ENCODE results near the gene DCST2.

Gene DCST2

DNA sequence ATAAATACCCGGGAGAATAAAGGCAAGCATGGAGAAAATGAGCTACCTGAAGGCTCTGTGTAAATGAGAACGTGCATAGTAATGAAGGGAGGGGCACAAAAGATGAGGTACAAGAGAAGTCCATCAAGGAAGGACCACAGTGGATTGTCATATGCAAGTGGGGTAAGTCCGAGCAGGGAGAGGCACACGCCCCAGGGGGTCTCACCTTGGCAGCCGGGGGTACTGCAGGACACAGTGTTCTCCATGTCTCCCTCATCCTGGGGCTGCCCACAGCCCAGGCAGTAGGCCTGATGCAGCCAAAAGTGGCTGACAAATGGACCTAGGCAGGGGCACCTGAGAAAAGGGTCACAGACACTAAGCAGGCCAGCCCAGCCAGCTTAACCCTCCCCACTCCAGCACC lies 10.0 kb downstream of the DCST2 start:
- DNase-seq = no peak

DNA sequence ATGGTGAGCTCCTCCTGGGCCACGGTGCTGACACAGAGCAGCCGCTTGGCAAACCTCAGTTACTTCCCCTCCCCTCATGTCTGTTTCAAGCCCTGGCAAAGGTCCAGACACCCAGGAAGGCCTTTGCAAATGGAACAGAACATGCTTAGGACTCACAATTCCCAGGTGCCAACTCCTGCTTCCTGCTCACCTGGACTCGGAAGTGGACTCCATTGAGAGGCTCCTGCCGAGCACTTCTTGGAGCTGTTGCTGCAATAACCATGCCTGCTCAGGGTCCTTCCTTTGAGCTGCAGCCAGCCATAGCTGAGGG lies 10.7 kb downstream of the DCST2 start:
- DNase-seq = no peak

DNA sequence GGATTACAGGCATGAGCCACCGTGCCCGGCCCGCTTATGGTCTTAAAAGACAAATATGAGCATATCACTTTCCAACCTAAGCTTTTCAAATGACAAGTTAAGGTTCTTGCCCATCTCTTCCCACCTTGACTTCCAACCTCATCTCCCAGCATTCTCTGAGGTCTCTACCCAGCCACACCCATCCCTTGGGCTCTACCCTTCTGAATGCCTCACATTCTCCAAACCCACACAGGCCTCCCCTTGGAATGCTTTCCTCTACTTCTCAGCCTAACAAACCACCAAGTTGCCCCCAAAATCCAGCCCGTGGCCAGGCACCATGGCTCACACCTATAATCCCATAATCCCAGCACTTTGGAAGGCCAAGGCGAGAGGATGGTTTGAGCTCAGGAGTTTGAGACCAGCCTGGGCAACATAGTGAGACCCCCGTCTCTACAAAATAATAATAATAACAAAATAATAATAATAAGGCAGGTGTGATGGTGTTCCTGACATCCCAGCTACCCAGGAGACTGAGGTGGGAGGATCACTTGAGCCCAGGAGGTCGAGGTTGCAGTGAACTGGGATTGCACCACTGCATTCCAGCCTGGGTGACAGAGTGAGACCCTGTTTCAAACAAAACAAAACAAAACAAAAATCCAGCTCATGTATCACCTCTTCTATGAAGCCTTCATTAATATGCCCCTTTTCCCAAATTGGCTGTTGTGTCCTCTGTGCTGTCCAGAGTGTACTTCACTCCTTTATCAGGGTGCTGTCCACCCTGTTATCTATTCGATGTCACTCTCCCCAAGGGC lies 11.2 kb downstream of the DCST2 start:
- no peak for DNase-seq

DNA sequence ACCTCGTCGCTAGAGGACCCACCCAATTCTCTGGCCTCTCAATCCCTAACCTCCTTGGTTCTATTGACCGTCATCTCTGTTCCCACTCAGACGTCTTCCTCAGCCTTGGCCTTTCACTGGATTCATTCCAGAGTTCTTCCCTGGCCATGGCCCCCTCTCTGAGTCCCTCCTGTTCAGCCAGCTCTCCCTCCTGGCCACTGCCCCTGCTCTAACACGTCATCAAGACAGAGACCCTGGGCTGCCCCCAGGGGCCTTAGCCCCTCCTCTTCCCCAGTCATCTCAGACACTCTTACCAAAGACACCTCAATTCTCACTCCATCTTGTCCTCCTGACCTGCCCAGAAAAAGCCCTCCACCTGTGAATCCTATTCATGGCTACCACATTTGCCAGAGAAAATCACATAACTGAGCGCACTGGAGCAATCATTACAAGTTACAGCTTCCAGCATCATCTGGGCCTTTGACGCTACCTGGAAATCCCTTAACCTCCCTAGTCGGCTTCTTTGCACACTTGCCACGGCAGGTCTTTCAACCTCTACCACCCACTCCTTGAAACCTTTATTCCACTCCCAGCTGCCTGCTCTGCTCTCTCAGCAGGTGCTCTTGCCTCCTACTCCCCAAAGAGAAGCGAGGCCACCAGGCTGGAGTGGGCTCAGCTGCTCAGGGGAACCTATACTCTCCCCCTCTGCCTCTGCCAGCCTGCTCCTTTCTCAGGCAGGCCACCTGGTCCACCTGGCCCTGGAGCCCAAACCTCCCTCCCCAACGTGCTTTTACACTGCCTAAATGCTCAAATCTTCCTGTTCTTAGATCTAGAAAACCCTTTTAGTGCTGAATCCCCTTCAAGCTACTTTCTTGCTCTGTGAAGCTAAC lies 14.0 kb downstream of the DCST2 start:
- no peak for DNase-seq

DNA sequence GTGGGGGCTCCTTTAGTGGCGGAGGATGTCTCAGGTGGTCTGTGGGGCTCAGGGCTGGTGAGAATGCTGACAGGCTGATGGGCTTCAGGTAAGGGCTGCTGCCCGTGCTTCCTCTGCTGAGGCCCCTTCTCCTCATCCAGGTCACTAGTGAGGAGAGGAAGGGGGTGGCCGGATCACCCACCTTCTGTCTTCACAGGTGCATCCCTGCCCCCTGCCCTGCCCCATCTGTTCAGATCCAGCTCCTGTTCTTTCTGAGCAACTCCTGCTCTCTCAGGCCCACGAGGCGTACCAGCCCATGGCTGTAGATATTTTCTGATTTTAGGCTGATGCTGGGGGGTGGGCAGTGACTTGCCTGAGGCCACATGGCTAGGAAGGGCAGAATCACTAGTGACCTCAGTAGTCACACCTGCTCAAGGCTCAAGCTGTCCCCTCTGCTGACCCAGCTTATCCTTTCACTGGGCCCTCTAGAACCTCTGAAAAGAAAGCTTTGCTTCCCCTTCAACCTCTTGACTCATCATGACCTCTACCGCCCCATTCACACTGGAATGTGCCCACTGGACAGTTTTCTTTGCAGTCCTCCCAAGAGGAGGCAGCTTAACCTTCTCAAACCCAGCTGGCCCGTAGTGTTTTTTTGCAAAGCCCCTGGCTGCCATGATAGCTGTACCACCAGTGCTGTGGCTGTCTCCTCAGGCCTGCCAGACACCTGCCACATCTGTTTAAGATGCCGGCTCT lies 14.8 kb downstream of the DCST2 start:
- no peak for DNase-seq

DNA sequence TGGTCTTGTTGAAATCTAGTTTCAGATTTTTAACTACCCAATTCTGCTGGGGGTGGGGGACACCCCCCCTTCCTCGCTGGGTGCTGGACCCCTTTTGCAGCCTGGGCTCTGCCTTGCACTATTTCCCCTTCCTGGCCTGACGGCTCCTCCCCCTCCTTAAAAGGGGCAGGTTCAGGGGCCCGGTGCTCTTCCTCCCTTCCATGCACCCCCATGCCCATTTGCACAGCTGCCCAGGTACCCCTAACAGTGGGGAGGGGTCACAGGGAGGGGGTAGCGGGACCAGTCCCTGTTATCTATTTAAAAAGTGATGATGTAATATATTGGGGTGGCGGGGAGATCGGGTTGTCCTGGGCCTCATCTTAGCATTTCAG lies 15.7 kb downstream of the DCST2 start:
- DNase-seq = no peak

DNA sequence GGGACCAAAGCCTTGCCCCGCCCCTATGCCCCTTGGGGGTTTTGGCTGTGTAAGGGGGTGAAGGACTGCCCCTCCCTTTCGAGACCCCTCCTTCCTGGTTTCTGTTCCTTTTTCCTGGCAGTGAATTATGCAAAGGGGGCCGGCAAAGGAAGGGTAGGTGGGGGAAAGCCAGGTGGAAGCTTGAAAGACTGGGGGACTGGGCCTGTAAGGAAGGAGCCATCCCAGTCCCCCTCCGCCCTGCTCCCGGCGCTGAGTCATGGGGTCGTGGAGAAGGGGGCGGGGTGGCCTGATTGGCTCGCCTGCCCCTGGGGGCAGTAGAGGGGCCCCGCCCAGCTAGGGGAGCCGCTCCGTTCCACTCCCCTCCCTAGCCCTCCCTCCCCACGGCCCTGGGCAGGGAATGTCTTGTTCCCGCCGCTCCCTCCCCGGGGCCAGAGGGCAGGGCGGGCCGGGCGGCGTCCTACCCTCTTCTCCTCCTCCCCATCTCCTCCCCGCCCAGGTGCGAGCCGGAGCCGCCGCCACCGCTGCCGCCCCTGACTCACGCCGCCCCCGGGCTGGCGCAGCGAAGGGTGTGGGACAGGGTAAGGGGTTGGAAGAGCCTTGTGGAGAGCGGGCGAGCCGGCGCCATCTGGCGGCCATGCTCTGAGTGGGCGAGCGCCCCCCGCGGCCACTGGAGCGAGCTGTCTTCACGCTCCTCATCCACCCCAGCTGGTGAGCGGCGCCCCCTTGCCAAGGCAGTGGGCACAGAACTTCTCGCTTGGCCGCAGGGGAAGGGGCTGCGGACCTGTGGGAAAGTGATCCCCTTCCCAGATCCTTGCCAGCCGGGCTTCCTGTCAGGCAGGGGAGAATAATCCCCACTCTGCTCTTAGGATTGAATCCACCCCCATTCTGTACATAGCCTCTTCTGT lies 16.3 kb downstream of the DCST2 start:
- DNase-seq = peak; percentile 80

DNA sequence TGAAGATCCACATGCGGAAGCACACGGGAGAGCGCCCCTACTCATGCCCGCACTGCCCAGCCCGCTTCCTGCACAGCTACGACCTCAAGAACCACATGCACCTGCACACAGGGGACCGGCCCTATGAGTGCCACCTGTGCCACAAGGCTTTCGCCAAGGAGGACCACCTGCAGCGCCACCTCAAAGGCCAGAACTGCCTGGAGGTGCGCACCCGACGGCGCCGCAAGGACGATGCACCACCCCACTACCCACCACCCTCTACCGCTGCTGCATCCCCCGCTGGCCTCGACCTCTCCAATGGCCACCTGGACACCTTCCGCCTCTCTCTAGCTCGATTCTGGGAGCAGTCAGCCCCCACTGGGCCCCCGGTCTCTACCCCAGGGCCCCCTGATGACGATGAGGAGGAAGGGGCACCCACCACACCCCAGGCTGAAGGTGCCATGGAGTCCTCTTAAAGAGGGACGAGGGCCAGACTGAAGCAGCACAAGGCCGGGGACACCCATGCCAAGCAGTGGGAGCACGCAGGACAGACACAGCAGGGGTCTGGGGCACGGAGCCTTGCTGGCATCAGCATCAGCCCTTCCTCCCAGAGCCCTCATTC lies 17.2 kb downstream of the DCST2 start:
- no peak for DNase-seq

DNA sequence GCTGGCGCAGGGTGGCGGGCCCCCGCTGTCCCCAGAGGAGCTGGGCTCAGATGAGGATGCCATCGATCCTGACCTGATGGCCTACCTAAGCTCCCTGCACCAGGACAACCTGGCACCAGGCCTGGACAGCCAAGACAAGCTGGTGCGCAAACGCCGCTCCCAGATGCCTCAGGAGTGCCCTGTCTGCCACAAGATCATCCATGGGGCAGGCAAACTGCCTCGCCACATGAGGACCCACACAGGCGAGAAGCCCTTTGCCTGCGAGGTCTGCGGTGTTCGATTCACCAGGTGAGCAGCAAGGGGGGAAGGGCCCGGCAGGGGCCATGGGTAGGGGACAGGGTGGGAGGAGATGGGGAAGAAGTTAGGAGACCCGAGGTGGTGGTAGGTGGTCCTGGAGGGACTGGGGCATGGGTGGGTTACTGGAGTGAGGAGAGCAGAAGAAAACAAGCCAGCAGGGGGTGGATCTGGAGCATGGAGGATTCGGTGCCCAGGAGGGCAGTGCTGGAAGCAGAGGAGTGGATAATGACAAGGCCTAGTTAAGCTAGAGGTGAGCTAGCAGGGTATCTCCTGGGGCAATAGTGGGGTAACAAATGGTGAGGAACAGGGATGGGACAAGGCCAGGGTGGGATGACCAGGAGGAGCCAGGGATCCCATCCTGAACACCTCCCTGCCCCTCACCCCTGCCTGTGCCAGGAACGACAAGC lies 17.9 kb downstream of the DCST2 start:
- DNase-seq = no peak

DNA sequence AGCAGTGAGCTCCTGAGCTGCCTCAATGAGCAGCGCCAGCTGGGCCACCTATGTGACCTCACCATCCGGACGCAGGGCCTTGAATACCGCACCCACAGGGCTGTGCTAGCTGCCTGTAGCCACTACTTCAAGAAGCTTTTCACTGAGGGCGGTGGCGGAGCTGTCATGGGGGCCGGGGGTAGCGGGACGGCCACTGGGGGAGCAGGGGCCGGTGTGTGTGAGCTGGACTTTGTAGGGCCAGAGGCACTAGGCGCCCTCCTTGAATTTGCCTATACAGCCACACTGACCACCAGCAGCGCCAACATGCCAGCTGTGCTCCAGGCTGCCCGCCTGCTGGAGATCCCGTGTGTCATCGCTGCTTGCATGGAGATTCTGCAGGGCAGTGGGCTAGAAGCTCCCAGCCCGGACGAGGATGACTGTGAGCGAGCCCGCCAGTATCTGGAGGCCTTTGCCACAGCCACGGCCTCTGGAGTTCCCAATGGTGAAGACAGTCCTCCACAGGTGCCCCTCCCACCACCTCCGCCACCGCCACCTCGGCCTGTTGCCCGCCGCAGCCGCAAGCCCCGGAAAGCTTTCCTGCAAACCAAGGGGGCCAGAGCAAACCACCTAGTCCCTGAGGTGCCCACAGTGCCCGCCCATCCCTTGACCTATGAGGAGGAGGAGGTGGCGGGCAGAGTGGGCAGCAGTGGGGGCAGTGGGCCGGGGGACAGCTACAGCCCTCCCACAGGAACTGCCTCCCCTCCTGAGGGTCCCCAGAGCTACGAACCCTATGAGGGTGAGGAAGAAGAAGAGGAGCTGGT lies 18.7 kb downstream of the DCST2 start:
- no peak for DNase-seq

DNA sequence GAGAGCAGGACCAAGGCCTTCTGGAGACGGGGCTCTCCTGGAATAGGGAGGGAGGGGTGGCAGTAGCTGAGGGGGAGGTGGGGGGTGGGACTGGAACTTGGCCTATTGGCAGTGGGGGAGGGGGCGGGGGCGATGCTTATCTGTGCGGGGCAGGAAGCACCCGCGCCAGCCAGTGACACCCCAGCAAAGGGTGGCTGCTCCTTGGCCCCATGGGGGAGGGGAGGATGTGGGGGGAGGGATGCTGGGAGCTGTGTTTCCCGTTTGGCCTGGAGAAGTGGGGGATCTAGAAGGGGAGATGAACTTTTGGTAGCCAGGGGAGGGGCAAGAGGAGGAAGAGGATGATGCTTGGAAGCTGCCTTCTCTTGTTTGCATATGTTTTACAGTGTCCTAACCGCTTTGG lies 19.9 kb downstream of the DCST2 start:
- no peak for DNase-seq

DNA sequence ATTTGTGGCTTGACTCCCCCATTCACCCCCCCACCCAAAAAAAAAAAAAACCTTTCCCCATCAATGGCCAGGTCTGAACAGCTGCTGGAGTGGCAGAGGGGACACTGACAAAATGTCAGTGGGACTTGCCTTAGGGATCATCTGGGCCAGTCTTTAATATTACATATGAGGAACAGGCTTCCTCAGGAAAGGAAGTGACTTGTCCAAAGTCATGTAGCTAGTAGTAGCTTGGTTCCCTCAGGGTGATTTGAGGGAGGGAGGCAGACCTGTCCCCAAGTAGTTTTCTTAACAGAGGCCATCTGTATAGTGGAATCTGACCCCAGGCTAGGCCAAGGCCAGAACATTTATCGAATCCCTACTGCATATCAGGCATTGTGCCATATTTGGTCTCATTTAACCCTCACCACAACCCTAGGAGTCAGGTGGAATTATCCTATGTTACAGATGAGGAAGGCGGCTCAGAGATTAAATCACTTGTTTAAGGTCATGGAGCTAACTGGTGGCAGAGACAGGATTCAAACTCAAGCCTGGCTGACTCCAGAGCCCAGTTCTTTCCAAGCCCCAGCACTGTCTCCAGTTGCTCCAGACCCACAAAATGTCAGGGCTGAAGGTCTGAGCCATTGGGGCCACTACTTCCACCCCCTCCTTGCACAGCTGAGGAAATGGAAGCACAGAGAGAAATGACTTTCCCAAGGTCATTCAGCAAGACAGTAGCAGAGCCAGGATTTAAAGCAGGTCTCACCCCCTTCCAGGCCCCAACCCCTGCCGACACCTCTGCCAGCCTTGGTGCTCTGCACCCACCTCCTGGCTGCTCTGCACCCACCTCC lies 20.6 kb downstream of the DCST2 start:
- no peak for DNase-seq

DNA sequence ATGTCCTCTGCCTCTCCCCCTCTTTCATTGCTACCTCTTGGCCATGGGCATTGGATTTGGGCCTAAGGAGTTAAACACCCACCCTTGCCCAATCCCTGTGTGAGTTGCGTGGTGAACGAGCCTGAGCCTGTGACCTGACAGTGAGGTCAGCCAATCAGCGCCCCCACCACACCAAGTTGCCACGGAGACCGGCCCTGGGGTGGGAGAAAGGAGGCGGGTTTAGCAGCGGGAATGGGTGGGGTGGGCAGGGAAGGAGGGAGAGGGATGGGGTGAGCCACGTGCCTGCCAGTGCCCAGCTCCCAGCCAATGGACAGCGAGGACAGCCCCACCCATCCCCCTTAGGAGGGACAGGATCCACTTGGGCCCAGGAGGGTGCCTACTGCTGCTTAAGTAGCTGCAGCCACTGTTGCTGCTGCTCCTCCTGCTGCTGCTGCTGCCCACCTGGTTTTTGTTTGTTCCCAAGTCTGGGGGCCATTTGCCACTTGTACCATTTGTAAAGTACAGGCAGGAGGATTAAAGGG lies 21.5 kb downstream of the DCST2 start:
- DNase-seq = no peak

DNA sequence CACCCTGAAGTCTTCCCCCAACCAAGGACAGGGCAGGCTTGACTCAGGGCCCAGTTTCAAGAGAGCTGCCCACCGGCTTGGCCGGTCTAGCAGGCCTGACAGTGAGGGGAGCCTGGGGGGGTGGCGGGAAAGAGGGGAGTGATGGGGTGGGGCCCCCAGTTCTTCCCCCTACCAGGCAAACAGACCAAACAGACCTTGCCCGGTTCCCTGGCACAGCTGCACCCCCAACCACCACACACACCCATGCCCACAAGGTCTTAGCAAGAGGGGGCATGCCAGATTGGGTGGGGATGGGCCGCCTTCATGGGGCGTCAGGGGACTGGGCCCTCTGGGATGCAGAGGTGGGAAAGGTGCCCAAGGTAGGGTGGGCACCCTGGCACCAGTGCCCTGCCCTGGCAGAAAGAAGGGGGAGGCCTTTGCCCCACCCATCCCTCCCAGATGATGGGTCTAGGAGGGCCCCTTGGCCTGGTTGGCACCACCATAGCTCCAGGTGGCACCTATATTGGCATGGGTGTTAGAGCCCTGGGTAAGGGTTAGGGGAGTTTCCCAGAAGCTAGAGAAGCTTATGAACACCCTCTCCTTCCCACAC lies 22.1 kb downstream of the DCST2 start:
- no peak for DNase-seq

DNA sequence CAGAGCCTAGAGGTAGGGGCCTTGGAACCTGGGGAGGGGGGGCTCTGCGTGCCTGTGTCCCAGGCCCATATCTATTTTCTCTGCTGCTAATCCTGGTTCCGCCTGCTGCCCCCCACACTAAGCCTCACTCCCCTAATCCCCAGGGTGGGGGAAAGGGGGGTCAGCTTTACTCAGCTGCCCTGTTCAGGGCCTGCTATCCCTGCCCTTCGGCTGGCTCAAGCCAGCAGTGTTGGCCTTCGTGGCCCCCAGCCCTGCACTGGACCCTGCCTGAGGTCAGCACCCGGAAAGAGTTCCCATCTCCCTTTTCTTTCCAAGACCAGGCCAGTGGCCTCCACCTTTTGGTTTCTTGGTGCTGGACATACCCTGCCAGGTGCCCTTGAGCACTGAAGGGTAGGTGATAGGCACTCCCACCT lies 22.6 kb downstream of the DCST2 start:
- no peak for DNase-seq

DNA sequence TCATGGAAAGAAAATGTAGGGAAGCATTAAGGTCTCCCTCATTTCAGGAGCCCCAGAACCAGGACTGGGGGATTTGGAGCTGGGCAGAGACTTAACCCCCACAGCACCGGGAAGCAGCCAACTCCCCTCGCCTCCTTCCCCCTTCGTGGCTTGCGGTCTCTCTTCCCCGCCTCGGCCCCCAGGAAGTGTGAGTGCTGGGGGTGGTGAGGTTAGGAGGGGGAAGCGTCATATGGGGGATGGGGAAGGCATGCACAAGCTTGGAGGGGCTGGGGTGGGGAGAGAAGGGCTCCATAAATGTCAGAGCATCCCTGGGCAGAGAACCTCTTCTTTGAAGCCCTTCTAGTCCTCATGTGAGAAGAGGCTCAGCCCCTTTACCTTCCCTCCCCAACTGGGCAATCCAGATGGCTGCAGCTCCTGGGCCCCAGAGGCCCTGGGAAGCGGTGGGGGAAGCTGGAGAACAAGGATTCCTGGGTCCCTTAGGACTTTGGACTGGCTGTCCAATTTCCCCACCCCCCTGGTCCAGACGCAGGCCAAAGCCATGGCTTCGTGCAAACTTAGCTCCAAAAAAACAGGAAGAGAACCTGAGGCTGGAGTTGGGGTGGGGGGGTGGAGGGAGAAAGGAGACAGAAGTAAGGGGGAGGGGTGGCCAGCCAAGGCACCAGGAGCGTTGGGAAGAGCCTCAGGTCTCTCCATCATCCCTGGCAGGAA lies 23.2 kb downstream of the DCST2 start:
- no peak for DNase-seq

DNA sequence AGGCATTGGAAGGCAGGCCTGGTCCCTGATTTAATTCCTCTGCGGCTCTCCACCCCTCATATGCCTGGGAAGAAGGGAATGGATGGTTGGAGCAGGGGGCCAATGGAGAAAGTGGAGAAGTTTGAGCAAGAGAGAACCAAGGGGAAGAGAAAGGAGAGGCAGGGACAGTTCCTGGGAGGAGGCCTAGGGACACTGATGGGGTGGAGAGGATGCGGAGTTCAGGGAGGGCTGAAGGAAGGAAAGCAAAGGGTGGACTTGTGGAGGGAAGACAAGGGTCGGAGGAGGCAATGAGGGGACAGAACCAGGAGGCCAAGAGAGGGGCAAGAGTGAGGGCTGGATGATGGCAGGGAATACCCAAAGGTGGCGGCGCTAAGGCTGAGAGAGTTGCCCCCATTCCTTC lies 23.8 kb downstream of the DCST2 start:
- DNase-seq = no peak

DNA sequence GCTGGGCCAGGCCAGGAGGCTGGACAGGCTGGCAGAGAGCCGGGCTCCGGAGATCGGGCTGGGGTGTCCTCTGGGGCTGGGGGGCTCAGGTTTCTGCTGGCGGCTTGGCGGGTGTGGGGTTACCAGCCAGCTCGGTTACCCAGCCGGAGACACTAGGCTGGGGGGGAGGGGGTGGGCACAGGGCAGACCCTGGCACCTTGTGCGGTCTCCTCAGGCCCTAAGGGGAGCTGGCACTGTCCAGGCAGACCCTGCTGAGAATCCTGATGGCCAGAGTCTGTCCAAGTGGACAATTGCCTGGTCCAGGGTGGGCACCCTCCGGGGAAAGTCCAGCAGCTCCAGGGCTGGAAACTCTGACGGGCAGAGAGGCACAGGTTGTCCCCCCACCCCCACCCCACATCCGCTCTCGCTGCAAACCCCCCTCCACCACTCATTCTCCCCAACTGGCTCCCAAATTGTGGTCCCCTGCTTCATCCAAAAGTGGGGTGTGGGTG lies 24.3 kb downstream of the DCST2 start:
- DNase-seq = no peak
